ENCODE measurements around the gene PSME3. TPM values are rescaled to one million over a fixed set of nuclear protein-coding genes. Genes with fewer than 3 reads are reported as not detected.

Gene PSME3
- total RNA-seq, 6 experiments from 2014 or later = 33.6 to 72.1 (median 42.8) TPM

GRCh38 chr17:42844761-42845555 lies 11.8 kb downstream of the PSME3 start:
- no peaks in the 10 kb centered on the region for H3K27me3 ChIP-seq
- TF ChIP-seq POLR2A (IDR thresholded peaks at IDR 0.05) (no peak), CTCF (IDR thresholded peaks at IDR 0.05) (no peak)
- no peak overlapping the region for H3K27ac ChIP-seq
- 85% methylated on average over 3 of the region's 24 CpGs for WGBS (ENCODE audit: insufficient coverage, low coverage, low lambda C conversion rate, missing lambda C conversion rate)
- ATAC-seq = no peak
- no peak for DNase-seq
- peaks cover 0 to 9% (median 4%) of the 10 kb centered on the region in 4 donors for H3K4me1 ChIP-seq
- no peaks in the 10 kb centered on the region for H3K9me3 ChIP-seq
- no peak overlapping the region for H3K4me3 ChIP-seq
- intact Hi-C loops (cut with DNase I) = loop anchor here (5.0 kb wide), 2 partner anchors 72 to 87 kb away; no protein-coding TSS in a partner anchor
- H3K36me3 ChIP-seq = peaks cover 0 to 50% (median 9%) of the 10 kb centered on the region in 4 donors

- ATAC-seq (no peak), DNase-seq (no peak)
- Histone ChIP-seq H3K4me1 (peaks cover 0 to 15% (median 5%) of the 10 kb centered on the region in 4 donors), H3K36me3 (peaks cover 0 to 44% (median 7%) of the 10 kb centered on the region in 4 donors), H3K27ac (no peak overlapping the region), H3K9me3 (no peaks in the 10 kb centered on the region), H3K4me3 (no peak overlapping the region), H3K27me3 (no peaks in the 10 kb centered on the region)
- intact Hi-C loops (cut with DNase I) = loop anchor here in 1 of 2 donors (5.0 kb wide), 2 partner anchors 72 to 87 kb away; no protein-coding TSS in a partner anchor
- TF ChIP-seq POLR2A (IDR thresholded peaks at IDR 0.05) (no peak), CTCF (IDR thresholded peaks at IDR 0.05) (no peak)
- no CpG with 5 or more reads among the region's 12 CpGs for WGBS (ENCODE audit: insufficient coverage, low coverage, low lambda C conversion rate, missing lambda C conversion rate)
Observed at GRCh38 chr17:42845556-42845917, 12.3 kb downstream of the PSME3 start.

GRCh38 chr17:42845918-42846593 lies 12.9 kb downstream of the PSME3 start:
- peaks cover 0 to 17% (median 5%) of the 10 kb centered on the region in 4 donors for H3K4me1 ChIP-seq
- intact Hi-C loops (cut with DNase I) = loop anchor here in 1 of 2 donors (5.0 kb wide), 2 partner anchors 71 to 86 kb away; no protein-coding TSS in a partner anchor
- peaks cover 0 to 39% (median 4%) of the 10 kb centered on the region in 4 donors for H3K36me3 ChIP-seq
- no peak for DNase-seq
- ATAC-seq = no peak
- H3K9me3 ChIP-seq = no peaks in the 10 kb centered on the region
- H3K27me3 ChIP-seq = no peaks in the 10 kb centered on the region
- H3K27ac ChIP-seq = no peak overlapping the region
- no peak overlapping the region for H3K4me3 ChIP-seq
- TF ChIP-seq CTCF (IDR thresholded peaks at IDR 0.05) = no peak
- TF ChIP-seq POLR2A (IDR thresholded peaks at IDR 0.05) = no peak
- 52% methylated on average over 4 of the region's 7 CpGs for WGBS (ENCODE audit: insufficient coverage, low coverage, low lambda C conversion rate, missing lambda C conversion rate)

GRCh38 chr17:42846594-42847280 lies 13.5 kb downstream of the PSME3 start:
- TF ChIP-seq POLR2A (IDR thresholded peaks at IDR 0.05) (no peak), CTCF (IDR thresholded peaks at IDR 0.05) (no peak)
- WGBS (ENCODE audit: insufficient coverage, low coverage, low lambda C conversion rate, missing lambda C conversion rate) = 61% methylated on average over 6 of the region's 9 CpGs
- no peak overlapping the region for H3K4me3 ChIP-seq
- intact Hi-C loops (cut with DNase I) = loop anchor here in 1 of 2 donors (5.0 kb wide), 2 partner anchors 71 to 86 kb away; no protein-coding TSS in a partner anchor
- no peak for DNase-seq
- H3K27me3 ChIP-seq = no peaks in the 10 kb centered on the region
- H3K9me3 ChIP-seq = no peaks in the 10 kb centered on the region
- H3K36me3 ChIP-seq = peaks cover 0 to 32% (median 4%) of the 10 kb centered on the region in 4 donors
- H3K4me1 ChIP-seq = peaks cover 0 to 17% (median 5%) of the 10 kb centered on the region in 4 donors
- H3K27ac ChIP-seq = no peak overlapping the region
- ATAC-seq = peak in 1 of 4 donors; percentile 8

Data from right lobe of liver (tissue), 6 donors.